HG03354 (cell line): ENCODE measurements around the gene NUBP1.
"Not testable (repeated sequence)": the region's sequence is repeated elsewhere in the genome, so short reads cannot be mapped to it uniquely, and the experiment has no call there.

Experiments
- ATAC-seq: cut with Tn5 transposase; IDR thresholded peaks from one replicate; pipeline ENCODE4 v1.9.1; 2021; ENCODE audit warnings: mild to moderate bottlenecking; ENCODE audit not compliant: unreplicated experiment, poor library complexity, severe bottlenecking

NUBP1 gene

DNA sequence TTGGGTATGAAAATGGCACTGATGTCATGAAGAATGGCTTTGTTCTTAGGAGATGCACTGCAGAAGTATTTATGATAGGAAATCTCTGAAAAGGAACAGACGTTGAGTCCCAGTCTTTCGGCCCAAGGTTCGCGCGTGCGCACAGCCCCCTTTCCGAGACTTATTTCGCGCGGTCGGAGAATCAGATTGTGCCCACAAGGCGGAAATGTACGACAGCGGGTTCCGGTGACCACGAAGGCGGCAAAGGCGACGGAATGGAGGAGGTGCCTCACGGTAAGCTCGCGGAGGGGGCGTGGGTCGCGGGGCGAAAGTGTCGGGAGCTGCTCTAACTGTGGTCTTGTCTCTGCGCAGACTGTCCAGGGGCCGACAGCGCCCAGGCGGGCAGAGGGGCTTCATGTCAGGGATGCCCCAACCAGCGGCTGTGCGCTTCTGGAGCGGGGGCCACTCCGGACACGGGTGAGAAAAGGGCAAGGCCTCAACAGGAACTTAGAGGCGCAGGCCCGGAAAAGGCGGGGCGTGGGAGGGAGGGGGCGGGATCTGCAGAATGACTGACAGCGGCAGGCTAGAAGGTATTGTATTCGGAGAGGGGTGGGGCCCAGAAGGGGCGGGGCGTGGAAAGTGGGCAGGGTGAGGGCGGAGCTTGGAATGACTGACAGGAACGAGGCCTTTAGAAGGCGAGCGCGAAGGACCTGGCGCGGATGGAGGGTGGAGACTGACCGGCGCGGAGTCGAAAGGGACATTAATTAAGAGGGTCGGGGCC, at the start of gene NUBP1:
Gene NUBP1, plus strand, starts transcription at position 233 of the 760 bp plus-strand sequence. Its CDS starts 22 bp downstream, at position 255.
- ATAC-seq = peak; percentile 89

DNA sequence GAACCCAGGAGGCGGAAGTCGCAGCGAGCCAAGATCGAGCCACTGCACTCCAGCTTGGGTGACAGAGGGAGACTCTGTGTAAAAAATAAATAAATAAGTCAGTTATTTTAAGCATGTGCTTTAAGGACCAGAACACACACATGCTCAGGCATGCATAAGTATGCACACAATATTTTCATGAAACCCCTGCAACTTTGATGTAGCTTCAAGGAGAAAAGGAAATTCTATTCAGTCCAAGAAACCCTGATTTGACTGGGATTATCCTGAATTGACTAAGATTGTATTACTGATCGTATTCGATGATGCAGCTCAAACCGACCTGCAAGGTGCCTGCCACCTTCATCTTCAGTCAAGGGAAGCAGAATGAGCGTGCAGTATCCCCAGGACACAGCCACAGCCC, 49.8 kb upstream of the NUBP1 start:
- ATAC-seq = no peak

- no peak for ATAC-seq
Measured at GRCh38 chr16:10694306-10694705, 49.3 kb upstream of the NUBP1 start.

DNA sequence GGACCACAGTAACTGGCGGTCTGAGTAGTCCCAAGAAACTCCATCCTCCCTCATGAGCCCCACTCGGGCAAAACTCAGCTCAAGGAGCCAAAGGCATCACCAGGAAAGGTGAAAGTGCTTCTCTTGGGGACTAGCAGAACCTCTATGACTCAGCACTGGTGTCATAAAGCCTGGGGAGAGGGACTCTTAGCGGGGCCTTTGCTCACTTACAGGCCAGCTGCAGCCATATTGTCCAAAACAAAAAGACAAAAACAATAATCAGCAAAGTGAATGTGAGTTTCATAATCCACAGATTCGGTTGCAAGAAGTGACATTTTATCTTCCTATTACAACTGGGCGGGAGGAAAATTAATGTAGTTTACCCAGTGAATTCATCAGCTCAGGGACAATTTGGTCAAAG, 48.8 kb upstream of the NUBP1 start, which contains the start of gene TEKT5:
Gene TEKT5, minus strand, starts transcription at position 101 of the 400 bp plus-strand sequence. Its CDS starts 57 bp downstream, at position 44.
- no peak for ATAC-seq

DNA sequence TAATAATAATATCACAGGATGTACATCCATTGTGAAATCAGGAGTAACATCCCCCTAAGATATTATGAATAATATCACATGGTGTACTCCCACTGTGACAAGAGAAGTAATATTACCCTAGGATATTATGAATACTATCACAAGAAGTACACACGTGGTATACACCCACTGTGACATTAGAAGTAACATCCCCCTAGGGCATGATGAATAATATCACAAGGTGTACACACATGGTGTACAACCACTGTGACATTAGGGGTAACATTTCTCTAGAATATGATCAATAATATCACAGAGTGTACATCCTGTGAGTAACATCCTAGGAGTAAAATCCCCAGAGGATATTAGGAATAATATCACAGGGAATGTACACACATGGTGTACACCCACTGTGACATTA, 43.9 kb upstream of the NUBP1 start:
- no peak for ATAC-seq

DNA sequence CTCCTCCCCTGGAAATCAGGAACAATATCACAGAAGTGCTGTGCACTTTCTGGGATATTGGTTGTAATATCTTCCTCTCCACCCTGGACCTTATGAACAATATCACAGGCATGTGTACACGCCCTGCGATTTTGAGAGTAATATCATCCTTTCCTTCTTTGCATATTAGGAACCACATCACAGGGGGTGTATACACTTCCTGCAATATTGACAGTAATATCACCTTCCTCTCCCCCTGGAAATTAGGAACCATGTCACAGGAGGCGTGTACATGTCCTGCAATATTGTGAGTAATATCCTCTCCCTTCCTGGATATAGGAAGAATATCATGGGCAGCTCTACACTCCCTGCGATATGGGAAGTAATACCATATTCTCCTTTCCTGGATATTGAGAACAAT, 34.7 kb upstream of the NUBP1 start:
- ATAC-seq = no peak

DNA sequence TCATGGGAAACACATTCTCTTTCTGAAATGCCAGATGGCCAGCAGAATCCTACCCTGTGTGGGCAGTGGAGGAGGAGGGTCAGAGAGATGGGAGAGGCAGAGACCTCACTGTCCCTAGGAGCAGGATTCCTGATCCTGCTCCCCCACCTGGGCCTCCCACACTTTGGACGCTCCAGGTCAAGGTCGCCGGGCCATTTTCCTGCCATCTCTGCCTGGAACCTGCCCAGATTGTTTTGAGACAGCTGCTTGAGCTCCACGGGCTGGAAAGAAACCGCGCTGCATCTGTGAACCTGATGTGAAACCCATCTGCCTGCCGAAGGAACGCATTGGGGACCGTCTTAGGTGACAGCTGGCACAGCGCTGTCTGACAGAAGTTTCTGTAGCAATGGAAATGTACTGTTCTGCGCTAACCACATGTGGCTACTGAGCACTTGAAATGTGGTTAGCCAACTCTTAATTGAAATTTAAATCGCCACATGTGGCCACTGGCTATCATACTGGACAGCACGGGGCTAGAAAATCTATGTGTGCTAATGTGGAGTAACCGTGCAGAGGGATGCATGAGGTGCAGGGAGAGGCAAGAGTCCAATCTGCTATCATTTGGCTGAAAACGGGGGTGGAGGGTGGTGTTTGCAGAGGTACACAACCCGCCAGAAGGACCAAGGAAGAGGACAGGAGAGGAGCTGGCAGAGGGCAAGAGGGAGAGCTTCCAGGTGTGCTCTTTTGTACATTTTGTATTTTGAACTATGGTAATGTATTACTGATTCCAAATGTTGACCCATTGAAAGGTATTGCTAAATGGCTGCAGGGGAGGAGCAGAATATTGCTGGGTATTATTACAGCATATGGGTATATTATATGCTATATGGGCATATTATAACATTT, 15.4 kb upstream of the NUBP1 start:
- no peak for ATAC-seq

DNA sequence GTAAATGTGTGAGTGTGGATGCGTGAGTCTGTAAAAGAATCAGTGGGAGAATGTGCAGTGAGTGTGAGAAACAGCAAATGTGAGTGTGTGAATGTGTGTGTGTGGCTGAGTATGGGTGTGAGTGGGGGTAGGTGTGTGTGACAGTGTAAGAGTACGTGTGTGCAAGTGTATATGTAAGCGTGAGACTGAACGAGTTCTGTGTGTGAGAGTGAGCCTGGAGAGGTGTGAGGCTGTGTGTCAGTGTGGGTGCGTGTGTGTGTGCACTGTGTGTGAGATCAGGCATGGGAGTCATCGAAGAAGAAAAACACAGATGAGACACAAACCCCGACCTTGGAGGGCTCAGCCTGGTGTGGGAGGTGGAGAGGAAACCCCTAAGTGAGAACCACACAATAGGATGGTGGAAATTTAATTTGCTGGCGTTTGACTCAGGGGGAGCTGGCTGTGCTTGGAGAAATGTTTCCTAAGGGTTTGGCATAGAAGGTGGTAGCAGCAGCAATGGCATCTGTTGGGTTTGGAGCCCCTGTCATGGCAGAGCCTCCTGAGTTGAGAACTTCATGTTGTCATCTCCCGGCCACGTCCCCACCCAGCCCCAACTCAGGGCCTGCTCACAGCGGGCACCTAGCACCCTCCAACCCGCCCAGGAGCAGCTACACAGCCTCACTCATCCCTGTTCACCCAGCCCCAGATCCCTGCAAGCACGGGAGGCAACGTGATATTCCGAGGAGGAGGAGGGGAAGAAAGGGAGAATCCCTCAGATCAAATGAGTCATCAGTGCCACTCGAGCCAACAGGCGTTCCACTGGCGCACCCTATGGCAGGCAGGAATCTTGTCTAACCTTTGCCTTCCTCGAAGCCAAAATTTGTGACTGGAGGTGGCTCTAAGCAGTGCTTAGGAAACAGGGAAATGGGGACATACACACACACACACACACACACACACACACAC, 14.3 kb upstream of the NUBP1 start:
- no peak for ATAC-seq

- no peak for ATAC-seq
Measured at GRCh38 chr16:10731790-10732189, 11.9 kb upstream of the NUBP1 start.

DNA sequence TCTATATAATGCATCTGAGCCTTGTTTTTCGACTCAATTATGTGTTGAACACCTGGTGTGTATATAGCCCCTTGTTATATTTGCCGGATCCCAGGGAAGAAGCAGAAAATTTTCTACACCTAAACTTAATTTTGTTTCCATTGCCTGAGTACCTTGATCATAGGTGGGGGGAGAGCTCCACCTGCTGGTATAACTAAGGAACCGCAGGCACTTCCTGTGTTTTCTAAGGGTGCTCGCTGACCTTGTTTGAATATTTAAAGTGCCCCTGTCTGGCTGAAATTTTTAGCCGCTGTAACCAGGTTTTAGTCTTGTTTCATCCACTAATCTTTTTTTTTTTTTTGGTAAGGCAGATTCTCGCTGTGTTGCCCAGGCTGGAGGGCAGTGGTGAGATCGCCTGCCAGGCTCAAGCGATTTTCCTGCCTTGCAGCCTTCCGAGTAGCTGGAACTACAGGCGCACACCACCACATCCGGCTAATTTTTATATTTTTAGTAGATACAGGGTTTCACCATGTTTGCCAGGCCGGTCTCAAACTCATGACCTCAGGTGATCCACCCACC, 6.5 kb upstream of the NUBP1 start:
- ATAC-seq = peak; percentile 46

DNA sequence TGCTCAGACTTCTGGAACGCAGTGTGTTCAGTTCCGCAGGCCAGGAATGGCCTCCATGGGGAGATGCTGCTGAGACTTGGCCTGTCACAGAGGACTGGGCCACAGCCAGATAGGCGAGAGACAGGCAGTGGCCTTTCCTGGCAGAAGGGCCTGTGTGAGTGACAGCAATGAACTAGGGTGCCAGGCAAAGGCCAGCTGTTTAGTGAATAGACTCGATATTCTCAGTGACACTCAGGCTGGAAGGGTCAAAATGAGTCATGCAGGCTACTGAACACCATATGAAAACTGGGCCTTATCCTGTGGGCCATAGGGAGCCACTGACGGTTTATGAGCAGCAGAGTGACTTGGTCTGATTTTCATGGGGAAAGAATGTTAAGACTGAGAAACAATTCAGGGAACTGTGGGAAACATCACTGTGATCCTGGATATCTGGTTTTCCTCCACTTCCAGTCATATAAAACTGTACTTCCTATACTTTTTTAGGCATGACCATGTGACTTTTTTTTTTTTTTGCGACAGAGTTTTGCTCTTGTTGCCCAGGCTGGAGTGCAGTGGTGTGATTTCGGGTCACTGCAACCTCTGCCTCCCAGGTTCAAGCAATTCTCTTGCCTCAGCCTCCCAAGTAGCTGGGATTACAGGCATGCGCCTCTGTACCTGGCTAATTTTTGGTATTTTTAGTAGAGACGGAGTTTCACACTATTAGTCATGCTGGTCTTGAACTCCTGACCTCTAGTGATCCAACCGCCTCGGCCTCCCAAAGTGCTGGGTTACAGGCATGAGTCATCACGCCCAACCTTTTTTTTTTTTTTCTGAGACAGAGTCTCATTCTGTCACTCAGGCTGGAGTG, 5.2 kb upstream of the NUBP1 start:
- peak; percentile 73 for ATAC-seq

DNA sequence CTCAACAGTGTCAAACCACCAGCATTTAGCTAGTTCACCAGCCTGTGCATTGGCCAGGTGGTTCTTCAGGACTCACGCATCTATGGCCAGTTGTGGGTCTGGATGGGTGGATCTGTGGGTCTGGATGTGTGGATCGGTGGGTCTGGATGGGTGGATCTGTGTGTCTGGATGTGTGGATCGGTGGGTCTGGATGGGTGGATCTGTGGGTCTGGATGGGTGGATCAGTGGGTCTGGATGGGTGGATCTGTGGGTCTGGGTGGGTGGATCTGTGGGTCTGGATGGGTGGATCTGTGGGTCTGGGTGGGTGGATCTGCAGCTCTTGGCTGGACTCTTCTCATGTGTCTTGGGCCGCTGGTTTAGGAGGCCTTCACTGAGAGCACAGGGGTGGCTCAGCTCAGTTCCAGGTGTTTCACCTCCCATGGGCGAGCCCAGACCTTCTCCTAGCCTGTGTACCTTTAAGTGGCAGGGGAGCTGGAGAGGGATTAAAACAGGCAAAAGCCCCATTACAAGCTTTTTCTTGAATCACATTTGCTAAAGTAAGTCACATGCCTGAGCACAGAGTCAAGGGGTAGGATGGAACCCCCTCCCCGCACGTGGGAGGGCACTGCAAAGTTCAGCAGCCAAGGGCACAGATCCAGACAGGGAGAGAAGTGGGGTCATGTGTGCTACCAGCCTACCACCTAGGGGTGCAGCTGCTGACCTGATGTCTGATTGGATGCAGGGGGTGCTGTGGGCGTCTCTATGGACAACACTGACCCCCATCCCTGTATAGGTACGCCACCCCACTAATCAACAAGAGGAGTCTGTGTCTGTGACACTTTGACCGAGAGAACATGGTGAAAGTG, 3.4 kb upstream of the NUBP1 start:
- ATAC-seq = no peak

GRCh38 chr16:10740845-10741208, 2.8 kb upstream of the NUBP1 start:
- no peak for ATAC-seq

- not testable (repeated sequence) for ATAC-seq
Measured at GRCh38 chr16:10741249-10741648, 2.4 kb upstream of the NUBP1 start.

- ATAC-seq = no peak
Measured at GRCh38 chr16:10741844-10742243, 1.8 kb upstream of the NUBP1 start.

DNA sequence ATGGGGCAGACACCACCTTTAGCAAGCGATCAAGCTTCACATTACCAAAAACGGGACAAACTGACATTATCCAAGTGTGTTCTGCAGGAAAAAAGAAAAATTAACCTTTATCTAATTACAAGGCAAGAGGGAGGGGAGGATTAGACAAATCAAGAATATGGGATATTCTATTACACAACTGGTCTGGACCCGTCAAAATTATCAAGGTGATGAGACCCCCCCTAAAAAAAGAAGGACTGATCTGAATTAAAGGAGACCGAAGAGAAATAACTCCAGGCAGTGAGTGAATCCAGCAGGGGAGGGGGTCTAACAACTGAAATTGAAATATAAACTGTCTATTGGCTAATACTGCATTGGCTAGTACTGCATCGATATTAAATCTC, 424 bp upstream of the NUBP1 start:
- no peak for ATAC-seq

DNA sequence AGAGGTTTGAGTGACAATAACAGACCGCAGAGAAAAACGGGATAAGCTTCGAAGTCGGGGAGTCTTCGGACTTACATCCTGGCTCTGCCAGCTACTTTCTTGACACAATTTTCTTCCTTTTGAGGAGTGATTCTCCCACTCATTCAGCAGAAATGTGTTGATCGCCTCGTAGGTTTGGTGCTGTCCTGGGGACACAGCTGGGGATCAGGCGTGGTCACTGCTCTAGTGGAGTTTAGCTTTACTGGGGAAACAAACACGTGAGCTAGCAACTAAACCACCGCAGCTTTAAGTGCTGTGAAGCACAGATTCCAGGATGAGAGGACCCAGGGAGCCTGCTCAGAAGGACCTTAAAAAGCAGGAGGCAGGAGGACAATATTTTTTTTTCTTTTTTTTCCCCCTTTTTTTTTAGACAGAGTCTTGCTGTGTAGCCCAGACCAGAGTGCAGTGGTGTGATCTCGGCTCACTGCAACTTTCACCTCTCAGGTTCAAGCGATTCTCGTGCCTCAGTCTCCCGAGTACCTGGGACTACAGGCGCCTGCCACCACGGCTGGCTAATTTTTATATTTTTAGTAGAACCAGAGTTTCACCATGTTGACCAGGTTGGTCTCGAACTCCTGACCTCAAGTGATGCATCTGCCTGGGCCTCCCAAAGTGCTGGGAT, 858 bp downstream of the NUBP1 start:
- ATAC-seq = peak; percentile 1
